ENCODE data around the gene TIAL1. TPM values are rescaled to one million over a fixed set of nuclear protein-coding genes. Genes with fewer than 3 reads are reported as not detected.

The TIAL1 gene, protein sequence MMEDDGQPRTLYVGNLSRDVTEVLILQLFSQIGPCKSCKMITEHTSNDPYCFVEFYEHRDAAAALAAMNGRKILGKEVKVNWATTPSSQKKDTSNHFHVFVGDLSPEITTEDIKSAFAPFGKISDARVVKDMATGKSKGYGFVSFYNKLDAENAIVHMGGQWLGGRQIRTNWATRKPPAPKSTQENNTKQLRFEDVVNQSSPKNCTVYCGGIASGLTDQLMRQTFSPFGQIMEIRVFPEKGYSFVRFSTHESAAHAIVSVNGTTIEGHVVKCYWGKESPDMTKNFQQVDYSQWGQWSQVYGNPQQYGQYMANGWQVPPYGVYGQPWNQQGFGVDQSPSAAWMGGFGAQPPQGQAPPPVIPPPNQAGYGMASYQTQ
- 100 to 1,000 TPM; 159 to 174 TPM for total RNA-seq
- polyA plus RNA-seq (2013, experiment 1 of 2) = 119 TPM
- polyA plus RNA-seq (2013, experiment 2 of 2) = 157 TPM
- 34.3 to 171 (median 85.8) reads per million in 172 experiments for total RNA-seq

DNA sequence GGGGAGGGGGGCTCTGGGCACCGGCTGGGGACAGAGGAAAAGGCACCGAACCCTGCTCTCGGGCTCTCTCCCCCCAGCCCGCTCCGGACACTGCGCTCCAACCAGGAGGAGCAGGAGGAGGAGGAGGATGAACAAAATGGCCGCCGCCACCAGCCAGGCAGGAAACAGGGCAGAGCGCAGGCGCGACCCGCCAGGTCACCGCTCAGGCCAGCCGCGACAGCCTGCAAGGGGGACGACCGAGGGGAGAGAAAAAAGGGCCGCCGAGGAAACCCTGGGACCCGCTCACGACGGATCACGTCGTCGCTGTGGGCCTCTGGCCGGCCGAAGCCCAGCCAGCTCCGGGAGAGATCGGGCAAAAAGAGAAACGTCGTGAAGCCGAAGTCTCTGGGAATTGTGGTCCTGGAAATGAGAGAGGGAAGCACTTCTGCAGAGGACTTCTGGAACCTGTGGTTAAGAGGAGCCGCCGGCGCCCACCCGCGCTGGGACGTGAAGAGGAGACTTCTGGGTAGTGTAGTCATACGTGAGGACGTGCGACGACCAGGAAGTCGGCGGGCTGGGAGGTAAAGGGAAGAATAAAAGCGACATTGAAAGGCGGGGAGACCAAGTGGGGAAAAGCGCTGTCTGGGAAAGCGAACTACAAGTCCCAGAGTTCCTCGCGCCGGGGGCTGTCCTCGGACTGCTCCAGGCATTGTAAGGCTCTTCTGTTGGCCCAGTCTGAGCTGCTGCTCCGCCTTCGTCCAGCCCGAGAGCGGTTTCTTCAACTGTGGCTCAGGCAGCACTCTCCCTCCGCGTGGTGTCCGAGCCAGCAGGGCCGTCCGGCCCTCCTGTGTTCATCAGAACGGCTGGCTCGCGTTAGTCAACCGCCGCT lies at the start of gene TIAL1:
Gene TIAL1 (minus strand): TSS at position 428 of the 868 bp plus-strand sequence. CDS start 499 bp downstream, outside the sequence.
- Mint-ChIP-seq H3K9me3 (no peaks in the 10 kb centered on the region), H3K36me3 (ENCODE audit: low read depth) (peaks cover 34% of the 10 kb centered on the region), H3K27me3 (no peaks in the 10 kb centered on the region), H3K4me1 (ENCODE audit: low read depth) (peaks cover 60% of the 10 kb centered on the region), H3K27ac (peak within 1 kb of the TSS; percentile 95), H3K4me3 (peak within 1 kb of the TSS; percentile 98)
- Histone ChIP-seq H3K27me3 (ENCODE audit: control insufficient read depth in 1 of 2, insufficient read depth in 2 of 2, low read length in 2 of 2) (no peaks in the 10 kb centered on the region), H3K4me1 (ENCODE audit: insufficient read depth, low read length) (peaks cover 22% of the 10 kb centered on the region), H3K27ac (ENCODE audit: low read depth in 1 of 2, low read length in 2 of 2) (peak within 1 kb of the TSS; percentile 87 to 96), H3K9me3 (ENCODE audit: control insufficient read depth in 1 of 2, insufficient read depth in 1 of 2, low read length in 2 of 2) (no peaks in the 10 kb centered on the region), H3K36me3 (ENCODE audit: insufficient read depth, low read length) (peaks cover 6% of the 10 kb centered on the region), H3K4me3 (ENCODE audit: low read length) (peak within 1 kb of the TSS; percentile 70)
- ChIA-PET POLR2A (interaction anchor here (0.9 to 2.7 kb wide), 7 partner anchors 14 to 432 kb away, joined by 3 to 20 read pairs (median 4); partner anchors contain the start of genes BAG3, INPP5F and SFXN4), CTCF (interaction anchor here (1.3 to 1.6 kb wide), 2 partner anchors 90 to 129 kb away, joined by 3 to 4 read pairs; partner anchors contain the start of gene INPP5F)
- intact Hi-C loops (cut with DNase I, micrococcal nuclease) = loop anchor here (1.0 to 10.0 kb wide), 12 partner anchors 54 to 842 kb away; partner anchors contain the start of genes BAG3 (in 1 of the 2), CACUL1 (in 1 of the 2), EIF3A (in 1 of the 2) and GRK5 (in 1 of the 2)
- peak; percentile 82 to 97 (median 90) for DNase-seq
- TF ChIP-seq CTCF (IDR thresholded peaks at IDR 0.05) = no peak
- peak; percentile 82 for ATAC-seq (ENCODE audit: poor library complexity)

DNA sequence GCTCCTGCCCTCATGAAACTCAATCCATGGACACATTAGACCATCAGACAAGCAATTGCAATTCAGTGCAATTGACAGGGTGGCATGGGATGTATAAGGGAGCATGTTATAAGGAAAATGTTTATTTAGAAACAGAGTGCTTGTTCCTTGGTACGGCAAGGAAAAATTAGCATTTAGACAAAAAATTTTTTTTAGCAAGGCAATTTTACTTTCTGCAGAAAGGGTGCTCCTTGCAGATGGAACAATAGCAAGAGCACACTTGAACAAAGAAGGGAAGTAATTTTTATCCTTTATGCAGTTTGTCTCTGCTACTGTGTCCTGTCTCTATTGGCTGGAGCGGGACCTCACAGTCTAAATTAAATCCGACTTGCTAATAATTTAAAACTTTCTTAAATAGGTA lies 48.2 kb upstream of the TIAL1 start:
- H3K36me3 ChIP-seq (ENCODE audit: insufficient read depth, low read length) = no peaks in the 10 kb centered on the region
- no peak for DNase-seq
- Mint-ChIP-seq H3K27me3 (no peaks in the 10 kb centered on the region), H3K4me1 (ENCODE audit: low read depth) (peaks cover 29% of the 10 kb centered on the region), H3K36me3 (ENCODE audit: low read depth) (no peaks in the 10 kb centered on the region), H3K4me3 (no peak overlapping the region), H3K9me3 (no peaks in the 10 kb centered on the region), H3K27ac (no peak overlapping the region)
- peaks cover 8 to 9% of the 10 kb centered on the region in 2 experiments for H3K9me3 ChIP-seq (ENCODE audit: control insufficient read depth in 1 of 2, insufficient read depth in 1 of 2, low read length in 2 of 2)
- H3K27ac ChIP-seq (ENCODE audit: low read depth in 1 of 2, low read length in 2 of 2) = no peak overlapping the region
- no peak for ATAC-seq (ENCODE audit: poor library complexity)
- H3K4me1 ChIP-seq (ENCODE audit: insufficient read depth, low read length) = peaks cover 29% of the 10 kb centered on the region
- H3K4me3 ChIP-seq (ENCODE audit: low read length) = no peak overlapping the region
- intact Hi-C loops (cut with DNase I, micrococcal nuclease) = no loop called here
- ChIA-PET CTCF (no interaction called here), POLR2A (interaction anchor here (0.8 kb wide), 1 partner anchor 8 kb away, joined by 3 read pairs; no protein-coding TSS in a partner anchor)
- no peaks in the 10 kb centered on the region for H3K27me3 ChIP-seq (ENCODE audit: control insufficient read depth in 1 of 2, insufficient read depth in 2 of 2, low read length in 2 of 2)
- TF ChIP-seq CTCF (IDR thresholded peaks at IDR 0.05) = no peak

- H3K4me1 ChIP-seq (ENCODE audit: insufficient read depth, low read length) = peaks cover 29% of the 10 kb centered on the region
- TF ChIP-seq CTCF (IDR thresholded peaks at IDR 0.05) = no peak
- Mint-ChIP-seq H3K4me3 (no peak overlapping the region), H3K9me3 (no peaks in the 10 kb centered on the region), H3K4me1 (ENCODE audit: low read depth) (peaks cover 24% of the 10 kb centered on the region), H3K27me3 (no peaks in the 10 kb centered on the region), H3K36me3 (ENCODE audit: low read depth) (no peaks in the 10 kb centered on the region), H3K27ac (no peak overlapping the region)
- peaks cover 8 to 9% of the 10 kb centered on the region in 2 experiments for H3K9me3 ChIP-seq (ENCODE audit: control insufficient read depth in 1 of 2, insufficient read depth in 1 of 2, low read length in 2 of 2)
- intact Hi-C loops (cut with DNase I, micrococcal nuclease) = no loop called here
- peak in 1 of 14 experiments; percentile 37 for DNase-seq
- no peak overlapping the region for H3K27ac ChIP-seq (ENCODE audit: low read depth in 1 of 2, low read length in 2 of 2)
- ATAC-seq (ENCODE audit: poor library complexity) = no peak
- H3K36me3 ChIP-seq (ENCODE audit: insufficient read depth, low read length) = no peaks in the 10 kb centered on the region
- ChIA-PET CTCF (interaction anchor here (0.9 to 1.2 kb wide), 3 partner anchors 41 to 437 kb away, joined by 3 read pairs; partner anchors contain the start of gene GRK5), POLR2A (interaction anchor here (0.8 kb wide), 1 partner anchor 9 kb away, joined by 3 read pairs; no protein-coding TSS in a partner anchor)
- H3K4me3 ChIP-seq (ENCODE audit: low read length) = no peak overlapping the region
- H3K27me3 ChIP-seq (ENCODE audit: control insufficient read depth in 1 of 2, insufficient read depth in 2 of 2, low read length in 2 of 2) = no peaks in the 10 kb centered on the region
Observed at GRCh38 chr10:119644205-119644814, 47.5 kb upstream of the TIAL1 start.

All from CD4-positive, alpha-beta T cell (primary cell).